NCI-H82 treated with DMSO at 0.1 percent for 48 hours (cell line): ENCODE data around the gene SLC6A3.

ENCODE experiments used
- DNase-seq: peaks from one replicate; lab custom pipeline; 2025; ENCODE audit not compliant: unreplicated experiment; lab: John Stamatoyannopoulos, UW

The SLC6A3 gene

DNA sequence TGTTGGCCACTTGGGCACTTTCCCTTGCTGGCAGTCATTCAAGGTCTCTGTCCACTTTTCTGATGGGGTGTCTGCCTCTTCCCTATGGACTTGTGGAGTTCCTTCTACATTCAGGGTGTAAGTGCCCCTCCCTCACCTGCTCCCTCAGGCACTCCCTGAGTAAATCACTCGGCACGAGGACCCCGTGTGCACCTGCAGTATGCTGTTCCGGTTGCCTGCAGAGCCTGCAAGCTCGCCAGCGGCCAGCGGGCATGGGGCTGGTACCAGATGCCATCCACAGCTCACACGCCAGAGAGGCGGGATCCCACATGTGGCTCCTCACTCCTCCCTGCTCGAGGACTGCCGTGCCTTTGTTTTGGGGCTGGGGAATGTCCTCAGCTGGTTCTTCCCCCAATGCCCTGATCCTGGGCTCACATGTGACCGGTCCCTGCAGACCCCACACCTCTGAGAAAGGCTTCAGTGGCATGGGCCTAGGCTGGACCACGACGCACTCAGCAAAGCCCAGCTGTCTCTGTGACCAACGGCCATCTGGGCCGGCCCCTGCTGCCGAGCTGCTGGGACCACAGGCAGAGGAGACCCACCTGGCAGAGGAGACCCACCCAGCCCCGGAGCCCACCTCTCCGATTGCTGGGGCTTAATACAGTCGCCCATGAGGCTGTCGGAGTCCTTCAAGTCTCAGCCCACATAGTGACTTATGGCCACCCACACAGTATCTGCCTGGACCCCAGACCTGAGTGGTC lies 54.2 kb downstream of the SLC6A3 start:
- DNase-seq: no peak

DNA sequence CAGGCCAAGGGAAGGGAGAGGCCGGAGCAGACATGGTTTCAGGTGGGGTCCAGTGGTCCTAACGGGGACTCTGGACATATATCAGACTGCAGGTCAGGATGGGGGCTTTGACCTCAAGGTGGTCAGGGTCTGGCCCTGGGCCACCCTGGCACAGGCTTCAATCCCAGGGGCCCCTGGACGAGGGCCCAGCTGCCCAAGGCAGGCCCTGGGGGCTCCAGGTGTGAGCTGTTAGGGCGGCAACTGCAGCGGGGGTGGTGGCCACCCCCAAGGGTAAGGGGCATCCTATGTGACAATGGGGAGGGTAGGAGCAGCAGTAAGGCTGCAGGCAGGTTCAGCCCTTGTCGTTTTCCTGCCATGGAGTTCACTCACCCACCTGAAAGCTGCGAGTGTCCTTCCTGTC lies 54.9 kb downstream of the SLC6A3 start:
- DNase-seq: no peak

DNA sequence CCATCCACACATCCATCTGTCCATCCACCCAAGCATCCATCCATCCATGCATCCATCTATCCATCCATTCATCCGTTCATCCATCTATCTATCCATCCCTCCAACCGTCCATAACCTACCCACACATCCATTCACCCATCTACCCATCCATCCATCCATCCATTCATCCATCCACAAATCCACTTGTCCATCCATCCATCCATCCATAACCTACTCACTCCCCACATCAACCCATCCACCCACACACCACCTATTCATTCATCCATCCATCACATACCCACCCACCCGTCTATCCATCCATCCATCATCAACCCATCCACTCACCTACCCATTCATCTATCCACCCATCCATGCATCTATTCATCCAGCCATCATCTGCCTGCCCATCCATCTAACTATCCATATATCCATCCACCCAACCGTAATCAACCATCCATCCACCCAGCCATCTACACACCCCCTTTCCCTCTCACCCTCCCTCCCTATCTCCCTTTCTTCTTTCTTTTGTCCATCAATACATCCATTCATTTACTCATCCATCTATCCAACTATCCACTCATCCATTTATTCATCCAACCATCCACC lies 56.8 kb downstream of the SLC6A3 start:
- DNase-seq: no peak

DNA sequence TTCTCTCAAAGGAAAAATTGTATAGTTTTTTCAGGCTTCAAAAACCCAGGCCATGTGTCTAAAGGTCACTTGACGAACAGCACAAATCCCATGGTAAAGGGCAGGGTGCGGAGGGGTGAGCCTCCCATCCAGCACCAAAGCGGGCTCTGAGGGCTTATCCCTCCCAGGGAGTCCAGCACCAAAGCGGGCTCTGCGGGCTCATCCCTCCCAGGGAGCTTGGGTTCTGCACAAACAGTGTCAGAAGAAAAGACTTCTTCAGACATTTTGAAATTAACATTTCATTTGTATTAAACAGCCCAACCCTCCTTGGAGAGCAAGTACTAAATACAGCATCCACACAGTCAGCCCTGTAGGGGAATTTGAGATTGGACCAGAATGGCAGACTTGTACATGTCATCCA lies 57.4 kb downstream of the SLC6A3 start:
- no peak for DNase-seq

DNA sequence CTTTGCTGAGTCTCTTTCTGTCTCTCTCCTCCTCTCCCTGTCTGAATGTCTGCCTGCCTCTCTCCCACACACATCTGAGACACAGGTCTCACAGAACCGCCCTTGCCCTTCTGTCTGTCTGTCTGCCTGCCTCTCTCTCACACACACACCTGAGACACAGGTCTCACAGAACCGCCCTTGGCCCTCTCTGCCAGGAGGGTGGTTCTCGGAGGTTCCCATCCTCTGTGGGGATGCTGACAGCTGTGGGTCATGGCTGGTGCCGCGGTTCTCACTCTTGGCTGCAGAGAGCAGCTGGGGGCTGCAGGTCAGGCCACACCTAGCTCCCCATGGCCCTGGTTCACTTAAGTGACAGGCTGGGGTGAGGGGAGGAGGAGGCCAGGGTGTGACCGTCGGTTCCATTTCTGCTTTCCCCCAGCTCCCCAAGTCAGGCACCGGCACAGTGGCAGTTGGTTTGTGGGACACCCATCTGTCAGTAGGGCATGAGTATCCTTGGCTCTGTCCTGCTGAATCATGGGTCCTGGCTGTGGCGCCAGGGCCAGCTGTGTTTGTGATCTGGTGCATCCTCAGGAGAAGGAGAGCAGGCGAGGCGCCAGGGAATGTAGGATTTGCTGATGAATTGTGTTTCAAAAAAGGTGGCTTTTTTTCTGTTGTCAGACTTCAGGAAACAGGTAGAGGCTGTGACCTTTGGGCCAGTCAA lies 58.0 kb downstream of the SLC6A3 start:
- no peak for DNase-seq

DNA sequence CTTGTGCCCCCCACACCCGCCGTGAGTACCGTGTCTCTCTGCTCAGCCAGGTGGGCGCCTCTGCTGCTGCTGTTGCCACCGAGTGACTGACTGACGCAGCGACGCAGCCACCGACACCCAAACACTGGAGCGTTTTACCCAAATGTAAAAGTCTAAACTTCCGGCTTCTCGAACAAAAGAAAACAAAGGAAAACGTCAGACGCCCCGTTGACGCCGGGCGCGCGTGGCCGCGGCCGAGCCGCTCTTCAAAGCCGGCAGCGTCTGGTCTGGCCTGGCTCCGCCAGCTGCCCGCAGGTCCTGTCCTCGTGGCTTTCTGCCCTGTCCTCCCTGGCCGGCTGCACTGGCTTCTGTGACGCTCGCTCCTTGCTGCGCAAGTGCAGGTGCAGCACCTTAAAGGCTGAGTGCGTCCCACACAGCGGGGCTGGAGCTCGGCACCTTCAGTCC lies 58.9 kb downstream of the SLC6A3 start:
- no peak for DNase-seq

DNA sequence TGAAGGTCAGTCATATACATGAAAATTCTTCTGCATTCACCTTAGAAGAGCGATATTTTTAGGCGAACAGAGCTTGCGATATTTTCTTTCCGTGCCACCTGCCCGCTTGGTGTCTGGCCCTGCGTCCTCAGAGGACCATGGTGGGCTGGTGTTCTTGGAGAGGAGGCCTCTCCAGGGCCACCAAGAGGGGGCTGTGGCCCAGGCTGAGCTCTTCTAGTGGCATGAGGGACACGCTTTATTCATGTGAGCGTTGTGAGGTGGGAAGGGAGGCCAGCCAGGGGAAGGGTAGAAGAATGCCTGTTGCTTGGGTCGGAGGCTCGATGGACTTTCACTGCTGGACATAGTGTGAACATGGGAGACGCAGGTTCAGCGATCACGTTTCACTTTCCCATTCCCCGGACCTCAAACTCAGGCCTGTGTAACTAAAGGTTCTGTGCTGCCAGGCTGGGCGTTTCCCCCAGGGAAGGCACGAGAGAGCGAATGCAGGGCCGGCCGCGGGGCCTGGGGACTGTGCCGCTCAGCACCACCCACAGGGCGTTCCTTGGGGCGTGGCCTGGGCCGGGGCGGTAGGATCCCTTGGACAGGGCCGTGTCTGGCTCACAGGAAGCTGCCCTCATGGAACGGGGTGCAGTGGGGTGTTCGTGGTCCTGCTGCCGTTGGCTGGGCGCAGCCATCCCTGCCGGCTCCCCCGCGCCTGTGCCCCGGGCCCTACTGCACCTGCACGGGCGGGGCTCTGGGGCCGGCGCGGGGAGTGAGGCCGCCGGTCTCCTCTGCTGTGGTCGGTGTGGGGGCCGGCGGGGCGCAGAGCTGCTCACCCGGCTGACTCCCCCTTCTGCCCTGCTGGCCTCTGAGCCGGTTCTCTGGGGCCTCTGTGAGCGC lies 59.6 kb downstream of the SLC6A3 start:
- DNase-seq: peak; percentile 4

DNA sequence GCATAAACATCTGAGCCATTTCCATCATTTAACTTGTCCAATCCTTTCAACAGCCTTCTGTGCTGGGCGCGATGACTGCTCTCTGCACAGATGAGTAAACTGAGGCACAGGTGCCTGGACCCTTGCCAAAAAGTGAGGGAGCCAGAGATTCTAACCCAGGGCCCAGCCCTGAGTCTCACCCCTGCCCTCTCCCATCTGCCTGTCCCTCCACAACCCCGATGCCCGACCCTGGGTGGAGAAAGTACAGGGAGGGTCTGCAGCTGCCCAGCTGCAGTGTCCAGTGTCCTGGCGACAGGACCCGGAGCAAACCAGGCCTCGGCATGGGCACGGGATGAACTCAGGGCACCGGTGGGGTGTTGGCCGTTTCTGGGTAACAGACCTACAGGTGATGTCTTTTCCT lies 60.7 kb downstream of the SLC6A3 start:
- no peak for DNase-seq

DNA sequence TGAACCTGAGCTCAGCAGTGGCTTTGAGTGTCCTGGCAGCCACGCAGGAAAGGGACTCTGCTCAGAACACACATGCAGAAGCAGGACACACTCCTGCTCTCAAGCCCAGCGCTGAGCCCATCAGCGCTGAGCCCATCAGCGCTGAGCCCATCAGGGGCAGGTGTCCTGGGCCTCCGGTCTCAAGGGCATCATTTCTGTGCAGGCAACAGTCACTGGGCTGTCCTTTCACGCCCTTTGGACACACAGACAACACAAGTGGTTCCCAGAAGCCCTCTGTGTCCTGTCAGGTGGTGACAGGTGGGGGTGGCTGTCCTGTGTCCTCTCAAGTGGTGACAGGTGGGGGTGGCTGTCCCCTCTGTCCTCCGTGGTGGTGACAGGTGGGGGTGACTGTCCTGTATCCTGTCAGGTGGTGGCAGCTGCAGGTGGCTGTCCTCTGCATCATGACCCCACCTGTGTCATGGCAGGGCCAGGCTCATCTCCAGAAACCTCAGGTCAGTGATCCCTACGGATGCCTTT lies 61.3 kb downstream of the SLC6A3 start:
- no peak for DNase-seq

DNA sequence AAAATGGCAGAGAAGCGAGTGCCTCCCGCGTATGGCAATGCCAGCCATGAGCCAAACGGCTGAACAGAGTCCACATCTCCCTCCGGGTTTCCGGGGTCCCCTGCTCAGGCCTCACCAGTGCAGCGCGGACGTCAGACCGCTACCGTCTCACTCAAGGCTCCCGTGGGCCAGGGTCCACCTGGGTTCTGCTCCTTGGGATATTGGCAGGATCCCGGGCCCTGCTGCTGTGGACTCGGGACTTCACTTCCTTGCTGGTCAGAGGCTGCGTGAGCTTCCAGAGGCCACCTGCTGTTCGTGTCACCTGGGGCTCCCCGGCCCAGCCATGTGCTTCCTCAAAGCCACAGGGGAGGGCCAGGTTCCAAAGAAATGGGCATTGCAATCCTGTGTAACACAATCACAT lies 61.9 kb downstream of the SLC6A3 start:
- DNase-seq: no peak

DNA sequence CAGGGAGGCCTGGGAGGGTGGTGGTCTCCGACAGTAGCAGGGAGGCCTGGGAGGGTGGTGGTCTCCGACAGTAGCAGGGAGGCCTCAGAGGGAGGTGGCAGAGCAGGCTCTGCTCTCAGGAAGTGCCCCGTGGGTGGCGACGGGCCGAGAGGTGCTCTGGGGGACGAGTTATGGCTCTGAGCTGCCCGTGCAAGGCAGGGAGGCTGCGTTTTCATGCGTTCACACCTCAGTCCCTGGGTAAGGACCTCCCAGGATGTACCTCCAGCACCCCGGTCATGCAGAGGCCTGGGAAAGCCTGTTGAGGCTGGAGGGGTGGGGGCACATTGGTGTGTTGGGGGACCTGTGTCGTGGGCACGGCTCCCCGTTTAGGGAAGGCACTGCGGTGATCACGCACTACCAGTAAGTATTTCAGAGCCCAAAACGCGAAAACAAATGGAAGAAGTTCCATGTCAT lies 63.0 kb downstream of the SLC6A3 start:
- DNase-seq: no peak

DNA sequence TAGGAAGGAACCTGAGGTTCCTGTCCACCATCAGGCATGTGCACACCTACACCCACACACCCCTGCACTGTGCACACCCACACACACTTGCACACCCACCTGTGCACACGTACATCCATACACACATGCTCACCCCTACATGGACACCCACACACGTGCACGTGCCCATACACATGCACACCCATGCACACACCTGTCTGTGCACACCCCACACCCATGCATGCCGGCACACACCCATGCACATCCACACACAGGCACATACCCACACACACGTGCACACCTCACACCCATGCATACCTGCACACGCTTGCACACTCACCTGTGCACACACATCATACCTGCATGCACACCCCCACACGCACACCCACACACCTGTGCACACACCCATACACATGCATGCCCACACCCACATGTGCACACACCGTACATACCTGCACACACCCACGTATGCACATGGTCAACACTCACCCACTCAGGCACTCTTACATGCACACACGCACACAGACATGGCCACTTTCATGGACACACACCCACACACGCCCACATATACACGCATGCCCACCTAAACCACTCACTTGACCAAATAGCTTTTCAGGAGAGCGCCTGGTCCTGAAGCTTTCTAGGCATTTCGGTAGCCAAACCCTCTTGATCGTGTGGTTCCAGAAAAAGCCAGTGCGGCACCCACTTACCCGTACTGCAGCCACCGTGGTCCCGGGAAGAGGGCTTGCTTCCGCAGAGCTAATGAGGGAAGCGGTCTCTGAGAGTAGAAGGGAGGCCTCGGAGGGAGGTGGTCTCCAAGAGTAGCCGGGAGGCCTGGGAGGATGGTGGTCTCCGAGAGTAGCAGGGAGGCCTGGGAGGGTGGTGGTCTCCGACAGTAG lies 63.6 kb downstream of the SLC6A3 start:
- no peak for DNase-seq

DNA sequence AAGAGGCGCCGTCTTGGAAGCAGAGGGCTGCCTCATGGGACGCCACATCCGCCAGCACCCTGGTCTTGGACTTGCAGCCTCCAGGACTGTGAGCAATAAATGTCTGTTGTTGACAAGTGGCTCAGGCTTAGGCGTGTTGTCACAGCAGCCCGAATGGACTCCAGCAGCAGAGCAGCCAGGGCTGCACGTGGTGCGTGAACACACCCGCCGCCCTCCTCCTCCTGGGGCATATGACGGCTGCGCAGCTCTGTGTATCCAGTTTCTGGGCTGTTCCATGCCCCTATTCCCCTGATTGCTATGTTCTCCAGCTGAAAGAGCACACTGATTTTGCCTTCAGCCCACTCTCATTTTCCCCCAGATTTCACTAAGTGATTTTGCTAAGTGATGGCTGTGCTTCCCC lies 64.3 kb downstream of the SLC6A3 start:
- DNase-seq: no peak

DNA sequence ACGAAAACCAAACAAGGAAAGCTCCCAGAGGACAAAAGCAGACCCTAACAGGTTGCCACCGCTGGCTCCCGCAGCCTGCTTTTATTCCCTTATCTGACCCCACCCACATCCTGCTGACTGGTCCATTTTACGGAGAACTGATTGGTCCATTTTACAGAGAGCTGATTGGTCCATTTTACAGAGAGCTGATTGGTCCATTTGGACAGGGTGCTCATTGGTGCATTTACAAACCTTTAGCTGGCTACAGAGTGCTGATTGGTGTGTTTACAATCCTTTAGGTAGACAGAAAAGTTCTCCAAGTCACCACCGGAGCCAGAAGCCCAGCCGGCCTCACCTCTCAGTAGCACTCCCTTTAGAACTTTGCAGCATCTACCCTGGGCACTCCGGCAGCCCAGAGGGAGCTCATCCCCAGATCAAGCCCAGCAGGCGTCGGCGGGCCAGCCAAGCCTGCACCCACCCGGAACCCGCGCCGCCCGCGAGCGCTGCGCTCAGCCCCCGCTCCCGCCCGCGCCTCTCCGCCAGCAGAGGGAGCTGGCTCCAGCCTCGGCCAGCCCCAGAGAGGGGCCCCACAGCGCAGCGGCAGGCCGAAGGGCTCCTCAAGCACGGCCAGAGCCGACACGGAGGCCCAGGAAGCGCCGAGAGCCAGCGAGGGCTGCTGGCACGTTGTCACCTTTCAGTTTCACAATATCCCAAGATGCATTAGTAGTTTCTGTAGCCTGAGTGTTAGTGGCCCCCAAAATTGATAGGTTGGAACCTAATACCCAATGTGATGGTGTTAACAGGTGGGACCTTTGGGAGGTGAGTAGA lies 65.0 kb downstream of the SLC6A3 start:
- no peak for DNase-seq

DNA sequence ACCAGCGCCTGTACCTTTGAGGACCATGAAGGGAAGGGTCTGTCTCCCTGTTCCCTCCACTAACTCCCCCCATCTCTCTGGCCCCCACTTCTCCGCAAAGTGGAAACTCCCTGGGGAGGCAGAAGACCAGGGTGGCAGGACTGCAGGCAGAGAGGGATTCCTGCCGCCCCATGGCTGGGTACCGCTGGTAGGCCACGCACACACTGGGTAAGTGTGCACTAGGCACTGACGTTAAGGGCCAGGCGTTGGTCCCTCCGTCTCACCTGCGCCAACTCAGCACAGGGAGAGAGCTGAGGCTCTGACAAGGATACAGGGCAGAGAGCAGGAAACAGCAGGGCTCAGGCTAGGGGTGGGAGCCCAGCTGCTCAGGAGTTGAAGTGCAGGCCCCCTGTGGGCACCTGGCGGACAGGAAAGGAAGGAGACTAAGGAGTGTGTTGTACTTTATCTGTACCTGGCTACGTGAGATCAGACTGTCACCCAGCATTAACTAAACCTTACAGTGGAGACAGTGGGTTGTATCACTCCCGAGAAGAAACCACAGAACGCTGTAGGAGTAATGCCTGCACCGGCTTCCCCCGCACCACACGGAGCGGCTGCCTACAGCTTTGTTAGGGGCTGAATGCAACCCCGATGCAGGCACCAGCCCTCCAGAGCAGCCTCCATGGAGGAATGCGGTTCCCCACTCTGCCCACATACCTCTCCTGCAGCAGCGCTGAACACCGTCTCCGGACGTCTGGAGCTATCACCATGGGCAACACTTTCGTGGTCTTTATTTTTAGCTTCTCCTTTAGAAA lies 66.2 kb downstream of the SLC6A3 start:
- no peak for DNase-seq

DNA sequence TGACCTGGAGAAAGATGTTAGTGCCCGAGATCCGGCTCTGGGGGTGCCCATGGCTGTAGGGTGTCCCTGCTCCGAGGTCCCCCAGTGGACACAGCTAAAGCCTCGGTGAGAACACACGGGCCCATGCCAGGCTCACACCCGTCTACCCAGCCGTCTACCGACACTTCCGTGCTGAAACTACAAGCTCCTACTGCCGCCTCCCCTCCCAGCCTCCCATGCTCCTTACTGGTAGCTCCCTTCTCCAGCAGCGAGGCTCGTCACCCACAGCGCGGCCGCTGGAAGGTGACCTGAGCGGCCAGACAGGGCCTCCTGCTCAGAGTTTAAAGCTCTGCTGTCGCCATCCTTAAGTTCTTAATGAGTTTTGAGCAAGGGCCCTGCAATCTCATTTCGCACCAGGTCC lies 67.1 kb downstream of the SLC6A3 start:
- no peak for DNase-seq

DNA sequence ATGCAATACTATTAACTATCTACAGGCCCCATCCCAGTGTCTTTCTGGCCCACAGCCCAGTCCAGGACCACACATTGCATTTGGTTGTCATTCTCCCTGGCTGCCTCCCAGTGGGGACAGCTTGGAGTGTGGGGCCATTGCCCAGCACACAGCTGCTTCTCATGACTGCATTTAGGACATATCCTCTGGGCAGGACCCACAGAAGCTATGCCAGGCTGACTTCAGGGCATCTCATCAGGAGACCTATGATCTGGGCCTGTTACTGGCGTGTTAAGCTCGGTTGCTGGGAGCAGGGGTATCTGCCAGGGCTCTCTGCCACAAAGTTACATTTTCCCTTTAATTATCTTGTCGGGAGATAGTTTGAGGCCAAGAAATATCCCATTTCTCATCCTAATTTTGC lies 68.3 kb downstream of the SLC6A3 start:
- no peak for DNase-seq
